GM21528 (cell line): ENCODE results near the gene DAP.
"Not testable (repeated sequence)": the region's sequence is repeated elsewhere in the genome, so short reads cannot be mapped to it uniquely, and the experiment has no call there.

Experiments
- ATAC-seq: cut with Tn5 transposase; IDR thresholded peaks from one replicate; pipeline ENCODE4 v1.9.1; 2021; ENCODE audit warnings: mild to moderate bottlenecking, moderate library complexity; ENCODE audit not compliant: unreplicated experiment, low FRiP score

The DAP gene

GRCh38 chr5:10636363-10637142 lies 124.5 kb downstream of the DAP start:
- ATAC-seq = no peak

GRCh38 chr5:10635867-10636350 lies 125.1 kb downstream of the DAP start:
- no peak for ATAC-seq

GRCh38 chr5:10635257-10635866 lies 125.7 kb downstream of the DAP start:
- ATAC-seq = peak; percentile 66

GRCh38 chr5:10634562-10634961 lies 126.5 kb downstream of the DAP start:
- ATAC-seq = no peak

GRCh38 chr5:10634050-10634449 lies 127.0 kb downstream of the DAP start:
- ATAC-seq = no peak

GRCh38 chr5:10633271-10634049 lies 127.6 kb downstream of the DAP start:
- no peak for ATAC-seq

GRCh38 chr5:10632110-10632761 lies 128.8 kb downstream of the DAP start:
- peak; percentile 51 for ATAC-seq

- peak; percentile 1 for ATAC-seq
Observed at GRCh38 chr5:10631316-10631996, 129.6 kb downstream of the DAP start.

- not testable (repeated sequence) for ATAC-seq
Observed at GRCh38 chr5:10630744-10631143, 130.3 kb downstream of the DAP start.

- no peak for ATAC-seq
Observed at GRCh38 chr5:10630126-10630525, 130.9 kb downstream of the DAP start.

GRCh38 chr5:10629682-10630081 lies 131.4 kb downstream of the DAP start:
- ATAC-seq = no peak
